Fibroblast of skin of abdomen (primary cell): Measurements from ENCODE around the gene MAPK8.

Source experiments
- DNase-seq: peaks from one replicate; pipeline ENCODE4 v3.0.0-alpha.2; 2013

MAPK8 gene

DNA sequence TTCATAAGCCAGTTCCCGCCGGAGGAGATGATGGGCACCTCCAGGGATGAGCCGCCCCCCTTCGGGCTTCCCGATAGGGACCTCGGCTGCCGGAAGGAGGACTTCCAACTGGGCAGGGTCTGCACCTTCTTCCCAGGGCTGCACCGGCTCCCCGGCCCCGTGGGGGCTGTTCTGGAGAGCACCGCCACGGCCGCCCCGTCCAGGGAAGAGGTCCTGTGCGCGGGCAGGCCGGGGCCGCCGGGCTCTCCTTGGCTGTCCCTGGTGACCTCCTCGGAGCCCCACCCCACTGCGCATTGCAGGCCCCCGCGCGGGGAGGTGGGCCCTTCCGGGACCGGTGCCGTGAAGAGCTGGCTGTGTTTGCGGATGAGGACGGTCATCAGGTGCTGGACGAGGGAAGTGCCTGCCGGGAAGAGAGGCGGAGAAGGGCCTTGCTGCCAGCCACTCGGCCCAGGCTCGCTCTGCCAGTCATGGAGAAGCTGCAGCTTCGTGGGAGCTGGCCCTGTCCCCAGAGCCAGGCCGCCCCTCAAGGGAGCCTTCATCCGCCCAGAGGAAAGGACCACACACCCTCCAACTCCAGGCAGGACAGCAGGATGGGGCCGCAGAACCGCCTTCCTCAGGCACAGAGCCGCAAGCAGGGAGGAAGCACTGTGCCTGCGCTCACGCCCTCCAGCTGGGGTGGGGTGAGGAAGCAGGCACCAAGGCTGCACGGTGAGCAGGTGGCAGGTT lies 144.4 kb downstream of the MAPK8 start:
- no peak for DNase-seq

DNA sequence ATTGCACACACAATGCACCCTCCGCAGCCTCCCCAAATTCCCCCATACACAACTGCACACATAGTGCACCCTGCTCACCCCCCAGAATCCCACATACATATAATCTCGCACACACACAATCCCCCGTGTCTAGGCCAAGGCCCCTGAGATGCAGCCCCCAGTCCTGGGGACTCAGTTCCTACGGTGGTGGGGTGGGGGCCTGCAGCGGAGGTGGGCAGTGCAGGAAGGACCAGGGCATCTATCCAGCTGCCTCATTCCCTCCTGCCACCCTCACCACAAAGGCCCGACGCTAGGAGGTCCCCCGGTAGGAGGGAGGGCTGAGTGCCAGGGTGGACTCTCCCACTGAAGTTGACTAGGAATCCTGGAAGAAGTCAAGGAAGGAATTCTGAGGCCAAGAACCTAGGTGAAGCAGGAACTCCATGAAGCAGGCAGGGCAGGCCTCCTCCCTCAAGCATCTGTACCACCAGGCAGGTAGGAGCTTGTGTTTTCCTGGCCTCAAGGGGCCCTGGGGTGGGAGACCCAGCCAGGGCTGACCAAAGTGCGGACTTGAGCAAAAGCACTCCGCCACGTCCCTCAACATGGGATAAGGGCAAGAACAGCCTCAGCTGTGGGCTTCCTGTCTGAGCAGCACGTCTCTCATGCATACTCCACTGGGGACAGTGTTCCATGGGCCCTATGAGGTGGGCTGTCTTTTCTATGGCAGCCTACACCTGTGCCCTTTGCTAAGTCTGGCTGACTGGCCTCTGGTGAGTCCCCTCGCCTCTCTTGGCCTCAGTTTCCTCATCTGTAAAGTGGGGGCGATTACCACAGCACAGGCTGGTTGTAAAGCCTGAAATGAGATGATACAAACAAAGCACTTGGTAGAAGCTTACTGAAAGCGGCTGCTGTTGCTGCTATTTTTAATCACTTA lies 145.7 kb downstream of the MAPK8 start:
- no peak for DNase-seq

DNA sequence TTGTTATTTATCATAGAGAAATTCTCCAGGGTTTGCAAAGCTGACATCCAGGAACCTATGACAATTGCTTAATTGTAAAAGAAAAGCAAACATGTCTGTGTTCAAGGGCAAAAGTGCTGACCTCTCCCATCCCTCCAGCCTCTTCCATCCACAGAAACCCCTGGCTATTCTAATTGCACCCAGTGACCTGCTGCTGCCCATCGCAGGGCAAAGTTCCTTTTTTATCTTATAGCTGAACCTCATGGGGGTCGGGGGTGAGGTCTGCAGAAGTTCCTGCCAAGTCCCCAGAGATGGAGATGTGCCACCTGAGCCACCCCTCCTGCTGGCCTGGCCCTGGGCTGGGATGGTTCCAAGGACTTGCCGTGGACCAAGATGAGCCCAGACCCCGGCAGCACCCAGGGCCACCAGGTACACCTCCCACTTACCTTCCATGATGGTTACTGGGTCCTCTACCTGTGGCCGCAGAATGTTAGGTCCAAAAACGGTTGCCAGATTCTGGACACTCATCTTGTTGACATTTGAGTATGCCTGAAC lies 146.5 kb downstream of the MAPK8 start:
- DNase-seq, result no peak

DNA sequence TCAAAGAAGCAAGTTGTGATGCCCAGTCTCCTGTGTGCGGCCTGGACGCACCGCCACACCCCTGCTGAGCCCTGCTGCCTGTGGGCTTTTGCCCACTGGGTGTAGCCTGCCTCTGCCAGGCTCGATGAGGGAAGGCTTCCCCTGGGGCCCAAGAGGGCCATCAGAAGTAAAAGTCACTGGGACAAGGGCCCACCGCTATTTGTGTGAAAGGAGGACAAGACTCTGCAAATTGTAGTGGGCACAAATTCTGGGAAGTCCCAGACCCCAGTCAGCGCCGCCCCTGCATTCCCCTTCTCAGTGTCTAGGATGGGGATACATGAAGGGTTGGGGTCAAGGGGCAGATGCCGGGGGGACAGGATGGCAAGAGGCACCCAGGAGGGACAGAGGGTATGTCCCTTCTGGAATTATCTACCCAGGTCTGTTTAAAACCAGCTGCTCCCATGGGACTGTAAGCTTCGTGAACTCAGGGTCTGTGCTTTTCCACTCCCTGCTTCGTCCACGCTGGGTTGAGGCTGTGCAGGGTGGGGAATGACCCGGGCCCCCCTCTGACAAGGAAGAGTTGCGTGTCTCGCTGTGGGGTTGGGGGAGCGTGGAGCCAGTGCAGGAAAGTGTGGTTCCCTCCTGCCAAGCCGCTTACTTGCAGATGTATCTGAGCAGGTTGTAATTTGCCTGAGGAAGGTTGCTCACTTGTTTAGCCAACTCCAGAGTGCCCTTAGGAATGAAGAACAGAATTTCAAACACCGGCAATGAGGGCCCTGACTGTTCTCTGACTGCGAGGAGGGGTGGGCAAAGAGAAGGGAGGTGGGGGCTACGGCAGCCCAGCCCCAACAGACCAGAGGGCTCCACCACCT lies 147.2 kb downstream of the MAPK8 start:
- no peak for DNase-seq

DNA sequence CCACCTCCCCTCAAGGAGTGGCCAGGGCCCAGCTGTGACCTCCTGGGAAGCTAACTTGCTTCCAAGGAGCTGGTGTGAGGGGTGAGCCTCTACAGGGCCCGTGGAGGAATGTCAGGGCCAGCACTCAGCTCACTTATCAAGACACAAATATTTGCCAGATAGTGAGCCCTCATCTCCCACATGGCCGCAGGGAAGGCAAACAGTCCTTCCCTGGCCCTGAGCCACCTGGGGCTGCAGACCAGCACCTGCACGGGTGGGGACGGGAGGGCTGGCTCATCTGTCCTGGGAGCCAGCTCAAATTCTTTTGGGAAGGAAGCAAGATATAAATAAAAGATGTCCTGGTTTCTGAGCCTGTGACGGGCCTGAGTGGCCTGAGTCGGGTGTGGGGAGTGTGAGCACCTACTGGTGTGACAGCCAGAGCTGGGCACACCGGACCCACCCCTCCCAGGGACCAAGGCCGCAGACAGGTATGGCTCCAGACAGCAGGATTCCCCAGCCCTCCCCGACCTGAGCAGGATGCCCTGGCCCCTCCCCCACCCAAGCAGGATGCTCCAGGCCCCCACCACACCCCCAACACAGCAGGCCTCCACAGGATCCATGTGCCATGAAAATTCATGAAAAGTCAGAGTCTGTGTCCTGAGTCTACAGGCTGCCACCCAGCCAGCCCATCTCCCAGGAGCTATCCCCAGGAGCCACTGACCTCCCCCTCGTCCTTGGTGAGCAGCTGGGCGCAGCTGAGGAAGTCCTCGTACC lies 148.0 kb downstream of the MAPK8 start:
- DNase-seq, result no peak

DNA sequence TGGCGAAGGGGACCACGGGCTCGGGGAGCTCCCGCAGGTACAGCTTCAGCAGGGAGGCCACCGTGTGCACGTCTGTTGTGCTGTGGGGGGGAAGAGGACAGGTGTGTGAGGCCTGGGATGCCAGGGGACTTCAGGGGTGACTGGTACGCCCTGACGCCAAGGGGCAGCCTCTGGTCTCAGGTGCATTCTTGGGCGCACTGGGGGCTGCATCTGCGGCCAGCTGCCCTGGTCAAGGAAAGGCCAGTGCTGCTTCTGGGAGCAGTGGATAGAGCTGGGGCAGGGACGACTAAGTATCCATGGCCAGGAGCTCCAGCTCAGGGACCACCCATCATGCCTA lies 148.5 kb downstream of the MAPK8 start:
- no peak for DNase-seq

DNA sequence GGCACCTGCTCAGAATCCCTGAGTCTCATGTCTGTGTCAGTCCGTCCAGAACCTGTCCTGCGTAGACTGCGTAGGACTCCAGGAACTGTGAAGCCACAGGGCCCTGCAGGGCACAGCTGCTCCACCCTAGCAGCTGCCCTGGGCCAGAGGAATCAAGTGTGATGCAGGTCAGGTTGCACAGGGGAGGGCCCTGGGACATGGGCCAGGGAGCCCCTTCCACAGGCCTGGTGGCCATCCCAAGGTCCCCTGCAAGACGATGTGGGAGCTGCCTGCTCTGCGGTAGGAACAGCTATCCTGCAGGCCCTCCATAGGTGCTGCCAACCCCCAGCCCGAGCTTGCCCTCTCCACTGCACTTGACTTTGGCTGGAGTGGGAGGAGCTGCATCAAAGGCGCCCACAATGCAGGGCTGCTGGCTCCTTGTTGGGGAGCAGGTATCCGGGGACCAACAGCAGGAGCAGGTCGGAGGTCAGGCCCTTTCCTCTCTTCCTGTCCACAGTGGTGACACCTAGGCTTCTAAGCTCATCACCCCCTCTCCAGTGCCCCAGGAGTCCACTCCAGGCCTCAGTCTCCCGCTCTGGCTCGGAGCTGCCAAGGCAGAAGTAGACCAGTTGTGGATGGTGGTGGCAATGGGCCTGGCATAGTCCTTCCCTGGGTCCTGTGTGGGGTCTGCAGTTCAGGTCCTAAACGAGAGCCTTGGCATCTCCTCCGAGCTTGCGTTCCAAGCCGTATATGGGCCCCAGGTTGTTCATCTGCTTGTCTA lies 149.1 kb downstream of the MAPK8 start:
- DNase-seq, result no peak

DNA sequence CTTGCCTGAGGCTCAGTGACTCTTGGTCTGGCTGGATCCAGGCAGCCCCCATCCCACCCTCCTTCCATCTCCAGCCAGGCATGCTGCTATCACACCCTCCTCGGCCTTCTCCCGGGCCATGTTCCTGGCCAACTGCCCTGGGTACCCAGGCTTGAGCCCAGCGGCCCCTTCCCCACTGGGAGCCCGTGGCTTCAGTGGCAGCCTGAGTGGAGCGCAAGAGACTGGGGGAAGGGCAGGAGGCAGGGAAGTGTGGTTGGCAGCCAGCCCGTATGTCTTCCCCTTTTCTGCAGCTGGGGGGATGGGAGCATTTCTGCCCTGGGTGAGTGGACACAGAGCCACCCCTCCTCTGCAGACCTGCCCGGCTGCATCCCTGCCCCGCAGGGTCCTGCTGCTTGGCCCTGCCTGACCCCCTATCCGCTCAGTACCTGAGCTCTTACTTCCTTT lies 149.9 kb downstream of the MAPK8 start:
- peak; percentile 52 for DNase-seq

DNA sequence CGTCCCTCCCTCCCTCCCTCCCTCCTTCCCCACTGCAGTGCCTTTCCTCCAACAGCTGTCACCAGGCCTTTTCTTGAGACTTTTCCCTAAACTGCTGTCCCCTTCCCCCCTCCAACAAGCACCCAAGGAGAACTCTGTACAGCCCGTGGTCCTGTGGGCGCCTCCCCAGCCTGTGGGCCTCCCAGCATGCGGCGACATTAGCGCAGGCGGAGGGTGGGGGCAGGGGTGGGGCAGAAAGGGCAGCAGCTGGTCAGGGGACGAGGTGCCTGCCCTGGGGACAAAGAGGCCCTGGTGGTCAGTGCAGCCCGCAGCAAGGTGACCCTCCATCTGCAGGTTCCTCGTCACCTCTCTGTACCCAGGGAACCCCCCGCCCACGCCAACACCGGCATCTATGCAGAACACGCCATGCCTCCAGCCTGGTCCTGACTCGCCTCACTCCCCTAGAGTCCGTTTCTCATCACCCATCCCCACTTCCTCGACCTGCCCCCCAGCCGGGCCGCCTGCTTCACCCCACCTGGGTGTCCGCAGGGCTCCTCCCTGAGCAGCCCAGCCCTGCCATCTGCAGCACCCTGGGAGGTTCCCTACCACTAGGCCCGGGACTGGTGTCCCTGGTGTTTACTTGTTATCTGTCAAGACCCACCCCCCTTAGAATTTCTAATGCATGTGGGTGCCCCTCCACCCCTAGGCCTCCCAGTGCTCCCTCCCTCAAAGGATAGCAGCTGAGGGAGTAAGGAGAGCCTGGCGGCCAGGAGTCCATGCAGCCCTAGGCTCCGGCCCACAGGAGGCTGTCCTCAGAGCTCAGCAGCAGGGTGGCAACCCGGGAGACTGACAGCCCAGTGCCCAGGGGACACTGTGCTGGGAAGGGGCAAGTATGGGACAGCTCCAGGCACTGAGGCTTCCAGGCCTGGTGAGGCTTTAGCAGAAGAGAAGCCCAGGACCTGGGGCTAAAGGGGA lies 150.6 kb downstream of the MAPK8 start:
- DNase-seq, result no peak

DNA sequence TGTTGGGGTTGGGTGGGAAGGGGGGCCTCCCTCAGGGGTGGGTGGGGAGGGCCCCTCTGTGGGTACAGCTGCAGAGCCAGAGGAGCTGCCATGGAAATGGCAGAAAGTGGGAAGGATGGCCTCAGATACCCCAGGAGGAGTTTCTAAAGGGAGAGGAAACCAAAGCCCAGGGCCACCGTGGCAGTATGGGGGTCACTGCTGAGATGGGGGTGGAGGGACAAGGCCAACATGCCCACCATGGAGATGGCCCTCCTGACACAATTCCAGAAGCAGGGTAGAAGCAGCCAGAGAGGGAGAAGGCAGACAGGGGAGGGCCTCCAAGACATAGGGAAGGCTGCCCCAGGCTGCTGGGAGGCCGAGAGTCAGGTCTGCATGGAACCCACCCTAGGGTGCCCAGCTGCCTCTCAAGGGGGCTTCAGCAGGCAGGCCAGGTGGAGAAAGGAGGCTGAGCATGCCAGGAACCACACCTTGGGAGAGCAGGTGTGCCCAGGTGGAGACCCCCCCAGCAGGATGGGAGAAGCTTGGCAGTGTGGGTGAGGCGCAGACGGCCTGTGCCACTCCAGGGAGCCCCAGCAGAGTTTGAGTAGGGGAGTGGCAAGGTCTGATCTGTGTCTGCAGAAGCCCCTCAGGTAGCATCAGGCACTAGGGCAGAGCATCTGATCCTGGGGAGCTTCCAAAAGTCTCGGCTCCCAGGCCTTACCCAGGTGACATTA lies 151.6 kb downstream of the MAPK8 start:
- DNase-seq, result no peak

DNA sequence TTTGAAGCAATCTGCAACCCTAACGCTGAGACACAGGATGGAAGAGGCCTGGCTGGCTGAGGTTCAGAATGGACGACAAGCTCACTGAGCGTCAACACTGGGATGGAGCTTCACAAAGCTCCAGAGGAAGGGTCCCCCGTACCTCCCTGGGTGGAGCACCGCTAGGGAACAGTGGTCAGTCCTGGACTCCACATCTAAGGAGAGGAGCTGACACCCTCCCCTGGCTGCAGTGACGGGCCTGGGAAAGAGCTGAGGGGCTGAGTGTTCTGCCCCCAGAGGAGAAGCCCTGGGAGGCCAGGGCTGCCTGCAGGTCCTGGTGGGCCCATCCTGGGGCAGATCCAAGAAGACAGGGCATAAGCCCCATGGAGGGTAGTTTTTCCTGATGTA lies 152.2 kb downstream of the MAPK8 start:
- DNase-seq, result no peak

DNA sequence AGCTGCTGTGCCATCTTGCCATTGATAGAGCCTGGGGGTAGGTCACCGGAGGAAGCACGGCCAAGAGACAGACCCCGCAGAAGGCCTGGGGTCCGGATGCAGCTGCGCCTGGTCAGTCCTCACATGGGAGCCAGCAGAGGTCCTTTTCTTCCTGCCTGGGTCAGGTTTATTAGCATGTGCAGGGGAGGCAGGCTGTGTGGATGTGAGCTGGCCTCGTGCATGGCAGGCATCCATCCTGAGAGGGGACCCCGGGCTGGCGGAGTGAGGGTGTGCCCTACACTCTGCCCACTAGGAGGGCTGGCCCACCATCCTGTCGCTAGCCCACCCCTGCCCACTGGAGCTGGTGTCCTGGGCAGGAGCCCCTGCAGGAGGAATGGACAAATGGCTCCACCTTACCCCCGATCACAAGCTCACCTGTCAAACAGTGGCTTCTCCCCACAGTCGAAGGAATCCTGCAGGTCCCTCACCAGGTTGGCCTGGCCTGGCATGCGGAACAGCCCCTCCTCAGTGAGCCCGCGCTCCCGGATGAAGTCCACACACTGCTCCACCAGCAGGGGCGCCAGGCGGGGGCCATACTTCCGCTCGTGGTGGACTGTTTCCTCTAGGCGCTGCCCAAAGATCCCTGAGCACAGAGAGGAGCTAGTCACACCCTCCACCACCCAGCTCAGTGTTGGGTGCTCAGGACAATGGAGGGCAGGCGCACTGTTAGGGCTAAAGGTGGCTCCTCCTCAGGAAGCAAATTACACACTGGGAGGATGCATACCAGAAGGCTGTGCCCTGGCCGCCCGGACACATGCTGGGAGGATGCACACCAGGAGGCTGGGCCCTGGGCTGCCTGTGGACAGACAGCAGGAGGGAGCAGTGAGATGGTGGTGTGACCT lies 153.0 kb downstream of the MAPK8 start:
- DNase-seq, result no peak

DNA sequence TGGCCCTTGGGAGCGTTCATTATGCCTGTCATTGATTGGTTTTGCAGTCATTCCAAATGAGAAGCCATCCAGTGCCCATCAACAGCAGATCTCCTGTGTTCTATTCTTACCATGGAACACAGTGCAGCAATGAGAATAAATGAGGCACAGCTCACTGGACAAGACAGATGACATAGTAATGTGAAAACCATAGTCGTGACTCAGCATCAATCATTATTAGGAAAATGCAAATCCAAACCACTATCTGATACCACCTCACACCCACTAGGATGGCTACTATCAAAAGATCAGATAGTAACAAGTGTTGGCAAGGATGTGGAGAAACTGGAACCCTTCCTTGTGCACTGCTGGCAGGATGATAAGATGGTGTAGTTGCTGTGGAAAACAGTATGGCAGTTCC lies 153.7 kb downstream of the MAPK8 start:
- no peak for DNase-seq

DNA sequence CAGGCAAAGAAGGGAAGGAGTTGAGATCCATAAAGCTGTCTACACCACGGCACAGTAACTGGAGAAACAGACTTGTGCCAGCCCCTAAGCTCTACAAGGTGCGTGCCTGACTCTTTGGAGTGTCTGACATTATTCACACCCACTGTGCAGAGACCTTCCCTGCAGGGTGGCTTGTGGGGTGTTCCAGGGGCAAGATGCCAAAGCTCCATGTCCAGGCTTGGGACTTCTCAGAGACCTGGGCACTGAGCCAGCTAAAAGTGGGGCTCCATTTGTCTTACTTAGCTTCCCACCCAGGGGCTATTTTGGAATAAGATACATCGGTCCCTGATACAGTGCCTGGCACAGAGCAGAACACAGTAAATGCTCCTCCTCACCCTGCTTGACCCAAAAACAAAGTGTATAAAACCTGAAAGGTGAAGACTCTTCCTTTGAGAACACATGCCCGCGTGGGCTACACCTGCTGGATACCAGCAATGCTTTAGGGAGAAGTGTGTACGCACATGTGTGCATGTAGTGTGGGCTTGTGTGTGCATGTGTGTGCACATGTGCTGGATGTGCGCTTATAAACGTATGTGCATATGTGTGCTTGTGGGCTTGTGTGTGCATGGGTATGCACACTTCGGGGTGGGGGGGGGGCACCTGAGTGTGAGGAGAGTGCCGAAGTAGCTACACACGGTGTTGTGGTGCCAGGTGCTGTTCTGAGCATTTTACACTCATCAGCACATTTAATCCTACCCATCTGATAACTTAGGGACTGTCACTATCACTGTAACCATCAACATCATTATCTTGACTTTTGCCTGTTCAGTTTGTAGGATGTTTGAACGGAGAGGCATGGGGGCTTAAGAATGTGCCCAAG lies 155.4 kb downstream of the MAPK8 start:
- DNase-seq, result no peak

DNA sequence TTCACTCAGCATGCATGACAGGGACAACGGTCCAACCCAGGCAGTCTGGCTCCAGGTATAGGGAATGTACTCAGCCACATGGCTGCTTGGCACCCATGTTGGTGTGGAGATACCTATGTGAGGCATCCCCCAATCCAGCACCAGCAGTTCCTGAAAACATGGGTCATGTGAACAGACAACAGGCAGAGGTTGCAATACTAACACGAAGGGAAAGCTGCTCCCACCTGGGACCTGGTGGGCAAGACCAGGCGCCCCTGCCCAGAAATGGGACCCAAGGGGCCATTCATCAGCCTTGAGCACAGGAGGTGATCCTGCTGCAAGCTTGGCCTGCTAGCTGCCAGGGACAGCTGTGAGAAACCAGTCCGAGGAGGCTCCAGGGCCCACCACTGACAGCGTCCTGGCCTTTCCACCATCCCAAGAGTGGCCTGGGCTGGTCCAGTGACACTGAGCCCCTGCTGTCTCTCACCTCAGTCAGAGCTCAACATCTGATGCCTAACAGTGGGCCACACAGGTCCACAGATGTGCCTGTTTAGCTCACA lies 156.1 kb downstream of the MAPK8 start:
- DNase-seq, result no peak

DNA sequence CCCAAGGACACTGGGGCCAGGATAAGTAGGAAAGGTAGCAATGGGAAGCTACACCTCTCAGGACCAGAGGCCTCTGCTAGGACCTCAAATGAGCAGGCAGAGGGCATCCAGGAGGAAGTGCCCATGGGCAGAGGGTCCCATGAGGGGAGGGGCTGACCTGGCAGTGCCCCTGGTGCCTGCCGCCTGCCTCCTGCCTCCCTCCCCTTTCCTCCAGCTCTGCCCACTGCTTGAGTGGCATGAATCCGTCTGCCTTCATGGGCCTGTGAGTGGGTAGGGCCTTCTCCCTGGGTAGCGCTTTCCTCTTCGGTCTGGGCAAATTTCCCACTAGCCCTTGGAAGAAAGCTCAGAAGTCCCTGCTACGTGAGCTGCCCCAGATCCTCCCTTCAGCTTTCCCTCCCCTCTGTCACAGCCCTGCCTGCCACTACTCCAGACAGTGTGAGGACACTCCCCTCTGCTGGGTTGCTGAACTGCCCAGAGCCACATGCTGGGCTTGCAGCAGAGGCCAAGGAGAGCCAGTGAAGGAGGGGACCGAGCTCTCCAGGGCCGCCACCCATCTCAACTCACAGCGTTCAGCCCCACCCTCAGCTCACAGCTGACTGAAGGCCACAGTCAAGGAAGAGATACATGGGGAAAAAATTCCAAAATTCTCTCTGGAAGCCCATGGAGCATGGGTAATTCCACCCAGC lies 157.0 kb downstream of the MAPK8 start:
- DNase-seq, result no peak
